ENCODE data around the gene RSAD1.

- TF ChIP-seq CTCF (IDR thresholded peaks at IDR 0.05; ENCODE audit: low read length) (no peak), EZH2 (optimal IDR thresholded peaks at IDR 0.05; ENCODE audit: low read depth, low read length) (no peak), EZH2phosphoT487 (IDR thresholded peaks at IDR 0.05; ENCODE audit: low read length) (no peak)
Measured at GRCh38 chr17:50534979-50535326, 56.3 kb downstream of the RSAD1 start.
